Measurements from ENCODE around the gene SETDB1. TPM values are rescaled to one million over a fixed set of nuclear protein-coding genes. Genes with fewer than 3 reads are reported as not detected.

Gene SETDB1
- polyA plus RNA-seq, 6 donors from 2014 or later, result 16.5 to 30.5 (median 22.6) TPM

Other genes with a start within 250 kb of the SETDB1 start
- gene GOLPH3L, start 229.2 kb upstream of the SETDB1 start, polyA plus RNA-seq (ENCODE audit: low read depth in 6 of 6), result 10 to 100 TPM; 10.1 to 27.8 (median 24.4) TPM
- gene HORMAD1, start 205.5 kb upstream of the SETDB1 start, polyA plus RNA-seq (ENCODE audit: low read depth in 6 of 6), result under 1 TPM in 1 of 6 donors, not detected in 5; 0.56 TPM
- gene CTSS, start 160.6 kb upstream of the SETDB1 start, polyA plus RNA-seq (ENCODE audit: low read depth in 6 of 6), result 100 to 1,000 TPM; 483 to 722 (median 616) TPM
- 1 to 10 TPM in 1 of 6 donors, under 1 TPM in 3, not detected in 2; 0.18 to 1.2 (median 0.51) TPM for gene CTSK, start 118.1 kb upstream of the SETDB1 start, polyA plus RNA-seq (ENCODE audit: low read depth in 6 of 6)
- 10 to 100 TPM; 15.0 to 33.4 (median 26.0) TPM for gene ARNT, start 49.8 kb upstream of the SETDB1 start, polyA plus RNA-seq (ENCODE audit: low read depth in 6 of 6)
- not detected for gene CTXND2, start 39.2 kb upstream of the SETDB1 start, polyA plus RNA-seq (ENCODE audit: low read depth in 6 of 6)
- 100 to 1,000 TPM in 4 of 6 donors, 10 to 100 TPM in 2; 95.5 to 127 (median 115) TPM for gene CERS2, start 48.5 kb downstream of the SETDB1 start, polyA plus RNA-seq (ENCODE audit: low read depth in 6 of 6)
- under 1 TPM in 2 of 6 donors, not detected in 4; 0.13 to 0.42 TPM for gene ANXA9, start 55.9 kb downstream of the SETDB1 start, polyA plus RNA-seq (ENCODE audit: low read depth in 6 of 6)
- 1 to 10 TPM; 2.4 to 8.8 (median 3.5) TPM for gene MINDY1, start 80.5 kb downstream of the SETDB1 start, polyA plus RNA-seq (ENCODE audit: low read depth in 6 of 6)
- gene PRUNE1, start 82.1 kb downstream of the SETDB1 start, polyA plus RNA-seq (ENCODE audit: low read depth in 6 of 6), result 10 to 100 TPM; 40.2 to 89.9 (median 48.7) TPM
- gene BNIPL, start 110.2 kb downstream of the SETDB1 start, polyA plus RNA-seq (ENCODE audit: low read depth in 6 of 6), result under 1 TPM in 1 of 6 donors, not detected in 5; 0.19 TPM
- gene C1orf56, start 121.4 kb downstream of the SETDB1 start, polyA plus RNA-seq (ENCODE audit: low read depth in 6 of 6), result 10 to 100 TPM in 1 of 6 donors, 1 to 10 TPM in 5; 1.3 to 10.7 (median 8.2) TPM
- gene CDC42SE1, start 133.3 kb downstream of the SETDB1 start, polyA plus RNA-seq (ENCODE audit: low read depth in 6 of 6), result 100 to 1,000 TPM in 5 of 6 donors, 10 to 100 TPM in 1; 98.9 to 152 (median 119) TPM
- gene MLLT11, start 134.0 kb downstream of the SETDB1 start, polyA plus RNA-seq (ENCODE audit: low read depth in 6 of 6), result 1 to 10 TPM in 5 of 6 donors, under 1 TPM in 1; 0.82 to 3.1 (median 2.5) TPM
- gene GABPB2, start 144.4 kb downstream of the SETDB1 start, polyA plus RNA-seq (ENCODE audit: low read depth in 6 of 6), result 1 to 10 TPM; 2.4 to 9.2 (median 4.8) TPM
- not detected for gene SEMA6C, start 220.3 kb downstream of the SETDB1 start, polyA plus RNA-seq (ENCODE audit: low read depth in 6 of 6)
- gene TNFAIP8L2, start 230.3 kb downstream of the SETDB1 start, polyA plus RNA-seq (ENCODE audit: low read depth in 6 of 6), result 10 to 100 TPM in 2 of 6 donors, 1 to 10 TPM in 3, not detected in 1; 5.0 to 15.6 (median 8.3) TPM
- gene LYSMD1, start 239.5 kb downstream of the SETDB1 start, polyA plus RNA-seq (ENCODE audit: low read depth in 6 of 6), result 1 to 10 TPM in 1 of 6 donors, under 1 TPM in 4, not detected in 1; 0.25 to 1.1 (median 0.60) TPM
- gene SCNM1, start 239.8 kb downstream of the SETDB1 start, polyA plus RNA-seq (ENCODE audit: low read depth in 6 of 6), result 10 to 100 TPM; 62.2 to 96.1 (median 71.2) TPM
- gene TMOD4, start 249.6 kb downstream of the SETDB1 start, polyA plus RNA-seq (ENCODE audit: low read depth in 6 of 6), result 1 to 10 TPM in 1 of 6 donors, under 1 TPM in 2, not detected in 3; 0.32 to 1.2 (median 0.53) TPM